GM18499 (cell line): ENCODE measurements around the gene ACSS2.
A peak's percentile ranks its signal among the peaks of the same experiment; 100 is the strongest.

Experiments used
- ATAC-seq: cut with Tn5 transposase; IDR thresholded peaks from one replicate; pipeline ENCODE4 v1.9.1; 2021; ENCODE audit warnings: moderate number of reproducible peaks; ENCODE audit not compliant: insufficient read depth, unreplicated experiment

The ACSS2 gene

DNA sequence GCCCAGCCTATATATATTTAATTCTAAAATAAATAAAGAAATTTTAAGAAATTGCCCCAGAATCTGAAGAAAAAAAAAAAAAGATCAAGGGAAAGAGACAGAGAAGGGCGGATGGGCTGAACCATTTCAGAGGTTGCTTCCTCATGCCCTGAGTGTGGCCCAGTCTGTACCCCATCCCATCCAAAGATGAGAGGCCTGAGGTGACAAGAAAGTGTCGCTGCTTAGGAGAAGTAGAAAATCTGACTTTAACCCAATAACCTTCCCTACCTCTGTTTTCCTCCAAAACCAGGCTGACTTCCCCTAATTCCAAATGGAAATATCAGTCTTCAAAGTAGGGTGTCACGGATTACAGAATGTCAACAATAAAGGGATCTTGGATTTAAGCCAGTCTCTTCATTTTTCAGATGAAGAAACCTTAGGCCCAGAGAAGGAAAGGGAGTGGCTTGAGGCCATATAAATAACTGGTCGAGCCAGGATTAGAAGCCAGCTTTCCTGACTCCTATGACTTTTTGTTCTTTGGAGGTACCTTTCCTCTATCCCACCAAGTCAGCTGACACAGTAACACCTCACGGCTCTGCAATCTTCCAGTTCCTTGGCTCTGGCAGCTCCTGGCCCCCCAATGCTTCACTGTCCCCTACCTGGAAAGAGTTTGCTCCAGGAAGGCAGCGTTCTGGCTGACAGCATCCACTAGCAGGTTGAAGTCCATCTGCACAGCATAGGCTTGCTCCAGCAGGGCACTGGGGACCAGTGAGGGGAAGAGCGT lies 69.1 kb downstream of the ACSS2 start:
- no peak for ATAC-seq

DNA sequence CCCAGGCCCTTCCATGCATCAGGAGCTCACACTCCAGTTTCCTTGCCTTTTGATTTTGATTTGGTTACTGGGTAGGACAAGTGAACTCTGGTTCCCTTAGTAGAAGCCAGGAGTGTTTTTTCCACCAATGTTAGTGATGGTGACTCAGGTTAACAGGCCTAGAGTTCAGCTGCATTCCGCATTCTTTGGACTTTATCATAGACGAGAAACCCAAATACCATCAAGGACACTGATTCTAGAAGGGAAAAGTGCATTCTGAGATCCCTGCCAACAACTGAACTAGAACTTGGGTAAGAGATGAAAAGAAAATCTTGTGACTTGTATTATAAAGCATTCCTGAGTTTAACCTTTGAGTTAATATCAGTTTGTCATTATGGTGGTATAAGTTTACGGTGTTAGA lies 70.2 kb downstream of the ACSS2 start:
- no peak for ATAC-seq

DNA sequence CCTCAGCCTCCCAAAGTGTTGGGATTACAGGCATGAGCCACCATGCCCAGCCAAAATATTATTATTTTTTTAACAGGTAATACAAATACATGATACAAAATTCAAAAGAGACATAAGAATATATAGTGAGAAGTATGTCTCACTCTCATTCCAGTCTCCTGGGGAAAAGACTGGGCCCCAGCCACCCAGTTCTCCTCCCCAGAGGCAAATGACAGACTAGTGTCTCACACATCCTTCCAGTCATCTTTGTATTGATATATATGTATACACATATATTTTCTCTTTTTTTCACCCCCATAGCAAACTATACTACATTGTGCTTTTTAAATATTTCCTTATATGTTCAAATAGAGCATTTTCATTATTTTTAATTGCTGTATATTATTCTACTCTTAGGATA lies 70.9 kb downstream of the ACSS2 start:
- no peak for ATAC-seq

DNA sequence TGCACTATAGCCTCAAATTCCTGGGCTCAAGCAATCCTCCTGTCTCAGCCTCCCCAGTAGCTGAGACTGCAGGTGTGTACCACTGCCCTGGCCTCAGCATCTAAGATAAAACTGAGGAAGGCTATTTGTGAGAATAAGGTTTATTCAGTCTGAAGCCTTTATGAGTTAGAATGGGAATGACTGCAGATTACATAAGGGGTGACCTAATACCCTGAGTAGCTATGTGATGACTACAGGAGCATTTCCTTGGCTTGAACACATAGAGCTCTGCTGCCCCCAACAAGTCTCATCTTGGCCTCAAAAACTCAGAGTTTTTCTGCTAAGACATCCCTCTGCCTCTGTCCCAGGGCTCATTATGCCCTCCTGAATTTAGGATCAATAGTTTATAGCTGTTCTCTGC lies 71.6 kb downstream of the ACSS2 start:
- ATAC-seq: no peak

DNA sequence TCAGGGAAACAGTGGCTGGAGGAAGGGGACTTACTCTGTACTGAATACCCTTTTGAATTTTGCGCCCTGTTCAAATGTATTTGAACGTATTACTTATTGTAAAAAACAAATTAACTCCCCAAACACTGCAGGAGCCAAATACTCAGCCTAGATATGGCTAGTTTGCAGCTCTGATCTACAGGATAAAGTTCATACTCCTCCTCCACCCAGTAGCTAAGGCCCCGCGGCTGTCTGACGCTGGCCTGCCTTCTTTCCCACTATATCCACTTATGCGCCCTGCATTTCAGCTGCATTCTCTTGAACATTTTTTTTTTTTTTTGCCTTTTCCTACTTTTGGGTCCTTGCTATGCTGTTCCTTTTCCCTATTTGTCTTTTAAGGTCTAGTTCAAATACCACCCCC lies 72.7 kb downstream of the ACSS2 start:
- ATAC-seq: no peak

- ATAC-seq: no peak
Observed at GRCh38 chr20:34951252-34951651, 74.8 kb downstream of the ACSS2 start.

DNA sequence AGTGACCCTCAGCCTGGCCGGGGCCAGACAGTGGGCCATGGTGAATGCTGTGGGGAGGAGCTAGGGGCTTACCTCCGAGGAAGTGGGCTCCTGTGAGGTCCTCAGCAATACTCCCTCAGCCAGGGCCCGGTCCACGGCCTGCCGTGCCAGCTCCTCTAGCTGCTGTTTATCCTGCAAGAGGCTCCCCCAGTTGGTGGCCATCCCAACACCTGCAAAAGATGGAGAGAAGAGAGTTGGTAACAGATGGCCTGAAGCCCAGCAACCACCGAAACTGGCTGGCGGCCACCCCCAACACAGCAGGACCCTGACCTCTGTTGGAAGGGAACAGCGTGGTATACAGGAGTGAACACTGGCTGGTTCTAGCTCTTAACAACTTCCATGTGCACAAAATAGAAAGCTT lies 75.2 kb downstream of the ACSS2 start:
- ATAC-seq: no peak

DNA sequence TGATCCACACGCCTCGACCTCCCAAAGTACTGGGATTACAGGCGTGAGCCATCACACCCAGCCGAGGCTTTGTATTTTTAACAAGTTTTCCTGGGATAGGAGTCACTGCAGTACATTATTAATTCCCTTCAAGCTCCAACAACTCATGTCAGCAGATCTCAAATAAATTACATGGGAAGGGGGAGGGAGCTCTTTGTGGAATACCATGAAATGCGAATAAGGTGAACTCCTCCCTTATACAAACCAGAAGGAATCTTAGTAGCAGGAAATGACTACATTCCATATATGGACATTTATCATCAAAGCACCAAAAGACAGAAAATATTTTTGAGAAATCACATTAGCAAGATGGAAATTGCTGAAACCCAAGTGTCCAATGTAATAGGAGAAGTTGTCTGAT lies 76.3 kb downstream of the ACSS2 start:
- ATAC-seq: no peak

- no peak for ATAC-seq
Observed at GRCh38 chr20:34953960-34954359, 77.5 kb downstream of the ACSS2 start.

DNA sequence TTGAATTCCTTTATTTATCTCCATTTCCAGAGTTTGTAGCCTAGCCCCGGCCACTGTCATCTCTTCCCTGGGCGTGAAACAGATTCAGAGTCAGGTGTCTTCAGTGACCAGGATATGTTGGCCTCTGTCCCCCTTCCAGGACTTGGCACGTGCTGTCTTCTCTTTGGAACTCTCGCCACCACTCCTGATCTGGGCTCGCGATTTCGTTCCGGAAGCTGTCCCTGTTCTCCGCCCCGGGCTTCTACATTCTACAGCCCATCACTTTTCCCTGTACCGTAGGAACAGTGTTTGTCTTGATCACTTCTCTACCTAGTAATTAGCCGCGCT lies 78.5 kb downstream of the ACSS2 start:
- no peak for ATAC-seq

DNA sequence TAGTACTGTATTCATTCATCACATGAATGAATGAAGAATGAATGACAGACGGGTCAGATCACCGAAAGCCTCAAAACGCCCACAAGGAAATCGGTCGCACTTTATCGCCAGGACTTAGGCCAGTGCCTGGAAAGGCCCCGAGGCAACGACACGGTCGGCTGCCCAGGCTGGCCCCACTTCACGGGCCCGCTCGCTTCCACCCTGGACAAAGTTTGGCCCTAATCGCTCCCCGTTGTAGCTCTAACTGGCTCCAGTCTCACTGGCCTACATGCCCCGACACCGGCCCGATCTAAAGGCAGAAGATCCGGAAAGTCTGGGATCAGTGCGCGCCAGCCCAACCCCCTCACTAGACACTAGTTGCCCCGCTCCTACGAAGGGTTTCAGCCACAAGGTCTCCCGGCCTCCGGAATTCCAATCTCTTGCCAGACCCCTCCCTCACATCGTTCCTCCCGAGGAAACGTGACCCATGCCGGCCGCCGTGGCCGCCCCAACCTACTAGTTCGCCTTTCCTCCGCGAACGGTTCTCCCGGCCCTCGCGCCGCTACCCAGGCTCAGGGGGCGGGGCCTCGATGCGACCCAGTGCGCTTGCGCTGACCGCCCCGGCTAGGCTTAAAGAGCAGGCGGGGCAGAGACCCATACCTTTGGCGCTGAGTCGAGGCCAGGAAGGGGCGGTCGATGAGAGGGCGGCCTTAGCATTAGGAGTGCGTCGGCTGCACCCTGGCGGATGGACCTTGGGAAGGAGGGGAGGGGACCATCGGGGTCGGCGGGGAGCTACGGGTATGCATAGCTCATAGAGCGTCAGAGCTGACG lies 79.0 kb downstream of the ACSS2 start, which contains the start of the genes GSS and MYH7B:
TSS of gene GSS (minus strand) at position 576 of the 810 bp plus-strand sequence. CDS start 3,954 bp downstream, outside the sequence.
TSS of gene MYH7B (plus strand) at position 638 of the 810 bp plus-strand sequence. CDS start 22,138 bp downstream, outside the sequence.
- peak; percentile 67 for ATAC-seq

DNA sequence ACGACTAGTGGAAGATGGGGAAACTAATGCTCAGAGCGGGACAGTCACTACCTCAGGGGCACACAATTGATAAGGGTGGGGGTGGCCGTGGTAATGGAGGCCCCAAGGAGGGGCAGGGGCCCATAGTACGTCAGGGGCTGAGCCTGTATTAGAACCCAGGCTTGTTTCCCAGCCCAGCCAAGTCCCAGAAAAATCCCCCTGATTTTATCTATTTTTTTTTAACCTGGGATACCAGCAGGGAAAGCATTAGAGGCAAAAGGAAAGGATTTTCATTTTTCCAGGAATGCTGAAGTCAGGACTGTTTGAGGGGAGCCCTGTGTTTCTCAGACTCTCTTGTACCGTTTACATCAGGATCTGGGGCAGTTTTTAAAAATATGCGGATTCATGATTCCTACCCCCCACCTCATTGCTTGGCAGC lies 79.6 kb downstream of the ACSS2 start:
- peak; percentile 15 for ATAC-seq

DNA sequence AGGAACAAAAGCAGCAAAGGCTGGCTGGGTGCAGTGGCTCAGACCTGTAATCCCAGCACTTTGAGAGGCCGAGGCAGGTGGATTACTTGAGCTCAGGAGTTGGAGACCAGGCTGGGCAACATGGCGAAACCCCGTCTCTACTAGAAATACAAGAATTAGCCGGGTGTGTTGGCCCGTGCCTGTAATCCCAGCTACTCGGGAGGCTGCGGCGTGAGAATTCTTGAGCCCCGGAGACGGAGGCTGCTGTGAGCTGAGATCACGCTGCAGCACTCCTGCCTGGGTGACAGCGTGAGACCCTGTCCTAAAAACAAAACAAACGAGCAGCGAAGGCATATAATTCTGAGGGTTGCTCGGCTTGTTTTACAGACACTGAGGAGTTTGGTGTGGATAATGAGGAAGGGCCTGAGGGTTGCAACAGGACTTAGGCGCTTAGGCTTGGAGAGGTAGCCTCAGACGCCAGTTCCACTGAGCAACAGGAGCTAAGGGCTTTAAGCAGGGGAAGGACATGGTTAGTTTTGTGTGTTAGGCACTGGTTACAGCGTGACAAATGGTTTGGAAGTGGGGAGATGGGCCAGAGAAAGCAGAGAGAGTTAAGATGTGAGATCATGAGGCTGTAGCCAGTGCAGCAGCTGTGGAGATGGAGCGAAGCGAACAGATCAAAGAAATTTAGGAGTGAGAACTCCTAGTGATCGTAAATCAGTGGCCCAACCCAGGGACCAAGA lies 80.5 kb downstream of the ACSS2 start:
- ATAC-seq: no peak

DNA sequence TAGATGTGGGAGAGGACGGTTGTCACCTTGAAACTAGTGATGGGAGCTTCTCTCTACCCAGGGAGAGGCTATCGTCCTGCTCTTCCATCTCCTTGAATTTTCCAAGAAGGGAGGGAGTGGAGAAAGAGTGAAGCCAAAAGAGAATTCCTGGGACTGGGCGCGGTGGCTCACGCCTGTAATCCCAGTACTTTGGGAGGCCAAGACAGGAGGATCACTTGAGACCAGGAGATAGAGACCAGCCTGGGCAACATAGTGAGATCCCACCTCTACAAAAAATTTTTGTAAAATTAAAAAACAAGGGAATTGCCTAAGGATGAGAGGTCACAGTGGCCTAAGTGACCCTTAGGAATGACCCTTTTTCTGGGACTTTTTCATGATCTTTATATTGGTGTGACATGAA lies 88.1 kb downstream of the ACSS2 start:
- ATAC-seq: no peak

GRCh38 chr20:34965051-34965450 lies 88.6 kb downstream of the ACSS2 start:
- no peak for ATAC-seq

GRCh38 chr20:34967421-34967820 lies 91.0 kb downstream of the ACSS2 start:
- no peak for ATAC-seq

DNA sequence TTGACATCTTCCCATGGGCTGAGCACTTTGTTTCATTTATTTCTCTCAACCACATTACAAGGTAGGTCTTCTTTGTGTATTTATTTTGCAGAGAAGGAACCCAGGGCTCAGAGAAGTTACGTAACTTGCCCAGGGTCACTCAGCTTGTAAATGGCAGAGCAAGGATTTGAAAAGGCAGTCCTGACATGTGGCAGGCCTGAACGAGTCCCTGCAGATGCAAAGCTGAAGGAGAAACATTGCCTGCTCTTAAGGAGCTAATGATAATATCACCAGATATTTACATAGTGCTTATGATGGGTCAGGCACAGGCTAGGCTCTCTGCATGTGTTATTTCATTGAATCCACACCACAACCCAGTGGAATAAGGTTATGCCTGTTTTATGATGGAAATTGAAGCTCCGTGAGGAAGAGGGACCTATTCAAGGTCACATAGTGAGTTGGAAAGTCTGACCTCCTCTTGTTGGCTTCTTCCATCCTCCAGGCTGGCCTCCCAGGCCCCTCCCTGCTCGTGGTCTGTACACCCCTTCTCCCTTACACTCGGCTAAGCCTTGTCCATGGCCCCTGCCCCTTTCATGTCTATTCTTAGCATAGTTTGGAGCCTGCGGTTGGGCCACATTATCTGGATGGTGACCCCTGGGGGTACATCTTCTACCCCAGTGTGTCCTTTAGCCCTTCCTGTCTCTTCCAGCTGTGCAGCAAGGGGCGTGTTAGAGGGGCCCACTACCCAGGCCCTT lies 91.8 kb downstream of the ACSS2 start:
- no peak for ATAC-seq

GRCh38 chr20:34970193-34970840 lies 93.9 kb downstream of the ACSS2 start:
- ATAC-seq: no peak

GRCh38 chr20:34970846-34971560 lies 94.6 kb downstream of the ACSS2 start:
- ATAC-seq: no peak
